ENCODE data around the gene PPFIA1. TPM values are rescaled to one million over a fixed set of nuclear protein-coding genes. Genes with fewer than 3 reads are reported as not detected.

Gene PPFIA1
- total RNA-seq, 2 experiments from 2014 or later: 34.6 to 53.9 TPM

- H2AFZ ChIP-seq (ENCODE audit: low read length): no peak overlapping the region
- no peak overlapping the region for H3K4me2 ChIP-seq (ENCODE audit: low read length)
- H3K4me1 ChIP-seq (ENCODE audit: insufficient read depth, low read length, poor library complexity, severe bottlenecking): no peaks in the 10 kb centered on the region
- H3K27ac ChIP-seq (ENCODE audit: low read depth, low read length, poor library complexity, severe bottlenecking): no peak overlapping the region
- H4K20me1 ChIP-seq (ENCODE audit: insufficient read depth, low read length): no peaks in the 10 kb centered on the region
- no peak for TF ChIP-seq EZH2phosphoT487 (IDR thresholded peaks at IDR 0.05; ENCODE audit: borderline replicate concordance, low read depth, low read length)
- TF ChIP-seq CTCF (conservative IDR thresholded peaks at IDR 0.05; ENCODE audit: low read length): no peak
- no peak overlapping the region for H3K4me3 ChIP-seq (ENCODE audit: low read depth, low read length, poor library complexity, severe bottlenecking)
- no TSS peak for BruUV-seq (replicated peaks)
- DNase-seq (ENCODE audit: low spot score): no peak
- CTCF ChIA-PET (ENCODE audit: unreplicated experiment): no interaction called here
- POLR2A ChIA-PET: interaction anchor here (0.6 kb wide), 1 partner anchor 138 kb away, joined by 3 read pairs; no protein-coding TSS in a partner anchor
- no peaks in the 10 kb centered on the region for H3K9me2 ChIP-seq (ENCODE audit: insufficient read depth, low read length)
- intact Hi-C loops (cut with micrococcal nuclease; ENCODE audit: unreplicated experiment): no loop called here
- no peaks in the 10 kb centered on the region for H3K9me3 ChIP-seq (ENCODE audit: low read length)
- no peaks in the 10 kb centered on the region for H3K79me2 ChIP-seq (ENCODE audit: insufficient read depth, low read depth, low read length)
- peaks cover 90% of the 10 kb centered on the region for H3K36me3 ChIP-seq (ENCODE audit: insufficient read depth, low read length)
Measured at GRCh38 chr11:70331901-70332300, 61.4 kb downstream of the PPFIA1 start.

GRCh38 chr11:70332567-70332966, 62.1 kb downstream of the PPFIA1 start:
- no peak for TF ChIP-seq CTCF (conservative IDR thresholded peaks at IDR 0.05; ENCODE audit: low read length)
- no peak for TF ChIP-seq EZH2phosphoT487 (IDR thresholded peaks at IDR 0.05; ENCODE audit: borderline replicate concordance, low read depth, low read length)
- POLR2A ChIA-PET: interaction anchor here (0.6 kb wide), 2 partner anchors 76 to 138 kb away, joined by 3 read pairs; no protein-coding TSS in a partner anchor

GRCh38 chr11:70333261-70333660, 62.8 kb downstream of the PPFIA1 start:
- ChIA-PET CTCF (ENCODE audit: unreplicated experiment) (no interaction called here), POLR2A (interaction anchor here (0.6 kb wide), 1 partner anchor 76 kb away, joined by 3 read pairs; no protein-coding TSS in a partner anchor)
- Histone ChIP-seq H3K4me2 (ENCODE audit: low read length) (no peak overlapping the region), H3K9me2 (ENCODE audit: insufficient read depth, low read length) (no peaks in the 10 kb centered on the region), H3K9me3 (ENCODE audit: low read length) (no peaks in the 10 kb centered on the region), H2AFZ (ENCODE audit: low read length) (no peak overlapping the region), H3K4me1 (ENCODE audit: insufficient read depth, low read length, poor library complexity, severe bottlenecking) (no peaks in the 10 kb centered on the region), H3K79me2 (ENCODE audit: insufficient read depth, low read depth, low read length) (no peaks in the 10 kb centered on the region), H3K4me3 (ENCODE audit: low read depth, low read length, poor library complexity, severe bottlenecking) (no peak overlapping the region), H4K20me1 (ENCODE audit: insufficient read depth, low read length) (no peaks in the 10 kb centered on the region), H3K27ac (ENCODE audit: low read depth, low read length, poor library complexity, severe bottlenecking) (no peak overlapping the region), H3K36me3 (ENCODE audit: insufficient read depth, low read length) (peaks cover 91% of the 10 kb centered on the region)
- no peak for TF ChIP-seq CTCF (conservative IDR thresholded peaks at IDR 0.05; ENCODE audit: low read length)
- TF ChIP-seq EZH2phosphoT487 (IDR thresholded peaks at IDR 0.05; ENCODE audit: borderline replicate concordance, low read depth, low read length): no peak
- no TSS peak for BruUV-seq (replicated peaks)
- no peak for DNase-seq (ENCODE audit: low spot score)
- intact Hi-C loops (cut with micrococcal nuclease; ENCODE audit: unreplicated experiment): no loop called here

More at GRCh38 chr11:70332567-70332966, 62.1 kb downstream of the PPFIA1 start:
- intact Hi-C loops (cut with micrococcal nuclease; ENCODE audit: unreplicated experiment): no loop called here
- H3K27ac ChIP-seq (ENCODE audit: low read depth, low read length, poor library complexity, severe bottlenecking): no peak overlapping the region
- no peaks in the 10 kb centered on the region for H3K9me2 ChIP-seq (ENCODE audit: insufficient read depth, low read length)
- H4K20me1 ChIP-seq (ENCODE audit: insufficient read depth, low read length): no peaks in the 10 kb centered on the region
- no peaks in the 10 kb centered on the region for H3K4me1 ChIP-seq (ENCODE audit: insufficient read depth, low read length, poor library complexity, severe bottlenecking)
- no TSS peak for BruUV-seq (replicated peaks)
- no peaks in the 10 kb centered on the region for H3K79me2 ChIP-seq (ENCODE audit: insufficient read depth, low read depth, low read length)
- peaks cover 91% of the 10 kb centered on the region for H3K36me3 ChIP-seq (ENCODE audit: insufficient read depth, low read length)
- no peaks in the 10 kb centered on the region for H3K9me3 ChIP-seq (ENCODE audit: low read length)
- no peak overlapping the region for H2AFZ ChIP-seq (ENCODE audit: low read length)
- no peak overlapping the region for H3K4me3 ChIP-seq (ENCODE audit: low read depth, low read length, poor library complexity, severe bottlenecking)
- no peak overlapping the region for H3K4me2 ChIP-seq (ENCODE audit: low read length)
- DNase-seq (ENCODE audit: low spot score): no peak
- CTCF ChIA-PET (ENCODE audit: unreplicated experiment): no interaction called here
